ENCODE results near the gene PUM2.

Gene PUM2

DNA sequence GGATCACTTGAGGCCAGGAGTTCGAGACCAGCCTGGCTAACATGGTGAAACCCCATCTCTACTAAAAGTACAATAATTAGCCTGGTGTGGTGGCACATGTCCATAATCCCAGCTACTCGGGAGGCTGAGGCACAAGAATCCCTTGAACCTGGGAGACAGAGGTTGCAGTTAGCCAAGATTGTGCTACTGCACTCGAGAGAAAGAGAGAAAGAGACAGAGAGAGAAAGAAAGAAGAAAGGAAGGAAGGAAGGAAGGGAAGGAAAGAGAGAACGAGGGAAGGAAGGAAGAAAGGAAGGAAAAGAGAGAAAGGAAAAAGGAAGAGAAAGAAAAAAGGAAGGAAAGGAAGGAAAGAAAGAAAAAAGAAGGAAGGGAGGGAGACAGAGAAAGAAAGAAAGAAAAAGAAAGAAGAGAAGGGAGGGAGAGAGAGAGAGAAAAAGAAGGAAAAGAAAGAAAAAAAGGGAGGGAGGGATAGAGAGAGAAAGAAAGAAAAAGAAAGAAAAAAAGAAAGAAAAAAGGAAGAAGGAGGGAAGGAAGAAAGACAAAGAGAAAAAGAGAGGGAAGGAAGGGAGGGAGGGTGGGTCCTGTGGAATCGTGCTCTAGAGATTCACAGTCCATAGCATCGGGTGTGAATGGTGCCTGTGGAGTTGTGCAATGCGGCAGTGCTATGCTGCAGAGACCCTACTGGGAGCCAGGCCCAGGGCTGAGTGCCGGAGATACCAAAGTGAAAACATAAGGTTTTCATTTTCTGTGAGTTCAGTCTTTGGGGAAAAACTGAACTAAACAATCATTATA lies 121.1 kb downstream of the PUM2 start:
- no peak for DNase-seq

DNA sequence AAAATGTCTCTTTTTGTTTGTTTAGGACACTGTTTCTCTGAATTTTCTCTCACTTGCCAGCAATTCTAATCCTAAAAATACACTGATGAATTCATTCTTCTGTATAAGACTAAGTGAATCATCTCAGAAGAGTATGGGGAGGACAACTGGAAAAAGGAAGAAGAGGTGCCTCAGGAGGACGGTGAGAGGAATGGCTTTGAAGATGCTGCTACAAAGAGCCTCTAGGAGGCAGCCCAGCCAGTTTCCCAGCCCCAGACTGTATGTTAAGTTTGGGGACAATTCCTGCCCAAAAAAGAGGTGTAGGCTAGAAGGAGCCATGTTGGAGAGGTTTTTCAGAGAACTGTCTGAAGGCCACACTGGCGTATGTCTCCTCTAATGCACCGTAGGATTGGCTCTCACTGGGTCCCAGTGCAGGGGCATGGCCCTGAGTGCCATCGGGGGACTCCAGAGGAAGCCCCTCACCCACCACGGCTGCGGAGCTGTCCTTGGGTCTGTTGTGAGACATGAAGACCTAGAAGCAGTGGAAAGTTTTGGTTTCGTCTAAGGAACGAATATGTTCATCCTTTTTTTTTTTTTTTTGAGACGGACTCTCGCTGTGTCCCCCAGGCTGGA lies 122.6 kb downstream of the PUM2 start:
- DNase-seq: no peak

DNA sequence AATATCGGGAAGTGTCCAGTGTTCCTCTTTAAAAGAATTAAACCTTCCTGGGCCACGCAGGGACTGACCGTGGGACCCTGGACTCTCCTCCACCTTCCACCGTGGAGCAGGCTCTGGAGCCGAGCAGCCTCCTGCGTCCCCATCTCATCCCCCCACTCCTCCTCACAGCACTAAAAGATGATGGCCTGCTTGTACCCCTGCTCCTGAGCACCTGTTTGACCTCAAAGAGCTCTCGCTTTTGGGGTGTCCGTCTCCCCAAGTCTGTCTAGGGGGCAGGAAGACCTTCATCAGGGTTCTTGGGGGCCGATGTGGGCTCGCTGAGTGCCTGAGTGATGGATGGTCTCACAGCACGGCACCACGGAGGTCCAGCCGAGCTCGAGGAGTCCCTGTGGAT lies 124.5 kb downstream of the PUM2 start:
- no peak for DNase-seq

DNA sequence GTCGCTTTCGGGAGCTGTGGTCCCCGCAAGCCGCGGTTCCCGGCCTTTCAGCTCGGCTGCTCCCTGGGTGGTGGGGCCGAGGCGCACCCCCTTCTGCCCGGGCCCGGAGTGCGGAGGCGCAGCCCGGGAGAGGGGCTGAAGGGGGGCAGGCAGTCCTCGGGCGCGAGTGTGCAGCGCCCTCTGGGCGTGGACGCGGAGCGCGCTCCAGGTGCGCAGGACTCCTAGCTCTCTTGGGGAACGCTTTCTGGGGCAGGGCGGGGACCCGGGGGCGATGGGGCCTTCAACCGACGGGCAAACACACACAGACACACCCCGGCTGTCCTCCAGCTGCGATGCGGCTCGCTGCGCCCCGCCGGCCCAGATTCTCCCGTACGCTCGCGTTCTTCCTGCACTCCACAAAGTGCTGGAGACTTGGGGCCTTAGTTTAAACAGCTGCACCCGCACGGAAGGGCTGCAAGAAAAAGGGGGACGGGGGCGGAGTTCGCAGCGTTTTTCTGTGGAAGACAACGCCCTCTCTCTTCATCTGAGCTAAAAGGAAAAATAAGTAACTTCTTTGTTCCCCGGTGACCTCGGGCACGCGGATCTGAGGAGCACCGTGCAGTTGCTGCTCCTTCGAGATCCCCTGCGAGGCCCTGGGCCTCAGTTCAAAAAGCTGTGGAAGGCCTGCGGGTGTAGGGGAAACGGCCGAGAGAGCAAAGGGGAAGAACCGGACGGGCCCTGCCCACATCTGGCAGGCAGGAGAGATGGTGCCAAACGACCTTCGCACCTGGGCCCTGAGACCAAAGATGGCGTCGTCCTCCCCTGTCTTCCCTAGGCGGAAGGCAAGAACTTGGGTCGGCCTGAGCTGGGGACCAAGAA lies 125.1 kb downstream of the PUM2 start:
- no peak for DNase-seq

DNA sequence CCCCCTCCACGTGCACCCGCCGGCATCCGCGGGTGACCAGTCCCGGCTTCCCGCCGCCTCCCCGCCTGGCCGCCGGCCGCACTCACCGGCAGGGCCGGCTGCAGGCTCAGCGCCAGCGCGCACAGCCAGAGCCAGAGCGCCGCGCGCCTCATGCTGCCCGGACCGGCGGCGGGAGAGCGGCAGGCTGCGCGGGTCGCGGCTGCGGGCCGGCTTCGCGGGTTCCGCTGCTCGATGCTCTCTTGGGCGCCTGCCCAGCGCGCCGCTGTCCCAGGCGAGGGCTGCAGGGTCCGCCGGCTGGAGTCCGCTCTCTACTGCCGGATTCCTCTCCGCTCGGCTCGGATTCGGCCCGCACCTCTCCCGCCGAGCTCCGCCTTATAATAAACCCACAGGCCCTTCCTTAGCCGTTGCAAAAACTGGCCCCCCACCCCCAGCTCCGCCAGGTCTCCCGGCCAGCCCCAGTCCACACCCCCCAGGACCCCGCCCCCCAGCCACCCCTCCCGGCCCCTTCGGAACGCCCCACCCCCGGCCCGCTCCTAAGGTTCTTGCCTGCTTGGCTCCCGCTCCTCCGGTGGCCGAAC lies 125.8 kb downstream of the PUM2 start, which contains the start of gene SDC1:
Gene SDC1 (minus strand): TSS at position 415 of the 578 bp plus-strand sequence. CDS start 263 bp downstream, at position 152.
- no peak for DNase-seq

DNA sequence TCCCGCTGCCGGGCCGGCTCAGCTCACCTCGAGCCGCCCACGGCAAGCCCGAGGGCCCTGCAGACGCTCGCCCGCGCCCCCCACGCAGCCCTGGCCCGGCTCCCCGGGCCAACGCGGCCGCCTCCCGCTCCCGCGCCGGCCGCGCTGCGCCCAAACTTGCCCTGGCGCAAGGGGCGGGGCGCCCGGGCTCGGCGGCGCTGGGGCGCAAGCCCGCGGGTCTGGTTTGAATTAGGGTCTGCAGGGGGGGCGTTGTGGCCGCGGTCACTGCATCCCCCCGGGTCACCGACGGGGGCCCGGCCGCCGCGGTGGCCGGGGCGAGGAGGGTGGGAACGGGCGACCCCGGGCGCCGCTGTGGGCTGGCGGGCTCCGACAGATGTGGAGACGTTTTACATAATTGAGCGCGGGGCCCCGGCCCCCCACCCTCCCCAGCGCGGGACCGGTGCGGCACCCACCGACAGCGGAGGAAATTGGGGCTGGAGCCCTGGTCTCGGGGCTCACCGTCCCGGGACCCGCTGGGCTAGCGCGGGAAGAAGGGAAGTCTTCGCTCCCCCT lies 126.4 kb downstream of the PUM2 start:
- DNase-seq: no peak

DNA sequence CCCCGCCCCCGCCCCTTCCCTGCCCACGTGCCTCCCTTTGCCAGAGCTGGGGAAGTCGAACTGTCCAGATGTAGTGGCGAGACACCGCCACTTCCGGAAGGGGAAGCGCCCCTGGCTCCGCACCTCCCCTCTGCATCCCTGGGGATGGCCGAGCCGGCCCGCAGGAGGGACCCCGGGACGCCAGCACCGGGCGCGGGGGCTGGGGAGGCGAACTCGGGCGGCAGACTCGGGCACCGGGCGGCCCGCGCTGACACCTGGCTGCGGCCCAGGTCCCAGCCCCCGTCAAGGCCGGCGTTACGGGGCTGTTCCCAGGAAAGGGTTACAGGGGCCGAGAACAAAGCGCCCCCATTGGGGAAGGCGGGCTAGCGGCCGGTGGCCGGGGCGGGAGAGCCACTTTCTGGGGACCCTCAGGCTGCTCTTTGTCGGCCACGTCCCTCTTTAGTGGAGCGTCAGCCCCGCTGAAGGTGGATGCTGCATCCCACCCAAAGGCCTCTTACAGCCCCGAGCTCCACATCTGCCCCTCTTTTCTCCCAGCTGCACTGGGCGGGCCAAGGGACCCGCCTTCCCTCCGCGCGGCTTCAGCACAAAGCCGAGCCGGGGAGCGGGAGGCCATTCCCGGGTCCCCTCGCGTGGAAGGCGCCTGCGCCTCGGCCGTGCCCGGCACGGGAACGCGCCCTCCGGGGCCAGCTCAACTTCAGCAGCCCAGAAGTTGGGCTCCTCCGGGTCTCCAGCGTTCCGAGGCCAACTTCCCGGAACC lies 127.1 kb downstream of the PUM2 start:
- DNase-seq: no peak

DNA sequence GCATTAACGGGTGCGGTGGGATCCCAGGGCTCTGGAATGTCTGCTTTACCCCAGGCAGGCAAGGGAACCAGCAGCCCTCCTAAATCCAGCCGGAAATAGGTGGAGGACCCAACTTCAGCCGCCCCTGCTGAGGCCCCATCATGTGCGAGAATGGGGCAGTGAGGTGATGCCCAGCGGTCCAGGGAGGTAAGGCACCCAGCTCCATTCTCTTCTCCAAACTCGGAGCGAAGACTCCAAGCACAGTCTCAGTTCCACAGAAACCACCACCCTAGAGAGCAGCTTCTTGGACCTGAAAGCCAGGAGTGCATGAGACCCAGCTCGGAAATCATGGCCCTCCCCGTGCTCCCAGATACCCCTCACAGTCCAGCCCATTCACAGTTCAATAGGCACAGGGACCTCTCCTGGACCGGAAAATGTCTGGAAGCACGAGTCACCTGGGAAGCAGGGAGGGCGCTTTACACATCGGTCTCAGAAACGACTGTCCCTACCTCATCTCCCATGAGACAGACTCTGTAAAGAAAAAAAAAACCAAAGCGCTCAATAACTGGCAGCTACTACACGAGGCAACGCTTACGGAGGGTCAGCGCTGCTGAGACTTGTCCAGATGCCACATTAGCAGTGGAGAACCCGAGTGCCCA lies 127.8 kb downstream of the PUM2 start:
- no peak for DNase-seq

DNA sequence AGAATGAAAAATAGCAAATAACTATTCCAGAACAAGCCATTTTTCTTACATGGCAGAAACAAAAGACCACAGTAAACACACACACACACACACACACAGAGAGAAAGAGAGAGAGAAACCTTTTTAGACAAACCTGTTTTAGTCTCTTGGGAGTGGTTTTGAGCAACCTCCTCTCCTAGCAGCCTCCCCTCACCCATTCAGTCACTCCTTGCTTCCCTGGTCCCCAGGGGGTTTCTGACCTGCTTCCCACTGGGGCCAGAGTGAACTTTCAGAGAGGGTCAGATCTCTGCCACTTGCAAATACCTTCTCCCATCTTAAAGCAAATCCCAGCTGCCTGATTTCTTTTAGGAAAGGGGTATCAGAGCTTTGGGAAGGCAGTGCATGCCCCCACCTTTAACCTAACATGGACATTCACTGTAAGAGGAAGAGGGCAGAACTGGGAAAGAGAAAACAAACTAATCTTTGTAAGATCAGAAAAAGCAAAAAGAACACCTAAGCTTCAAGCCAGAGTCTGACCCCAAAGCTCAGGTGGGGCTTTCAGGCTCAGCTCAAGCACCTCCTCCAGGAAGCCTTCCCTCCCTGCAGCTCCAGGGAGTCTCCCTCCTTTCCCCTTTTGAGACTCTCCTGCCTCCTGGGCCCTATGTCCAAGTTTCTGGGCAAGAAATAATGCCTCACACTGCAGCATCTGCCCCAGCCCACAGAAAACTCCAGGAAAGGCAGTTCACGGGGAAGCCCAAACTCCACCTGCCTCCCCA lies 128.5 kb downstream of the PUM2 start:
- no peak for DNase-seq

DNA sequence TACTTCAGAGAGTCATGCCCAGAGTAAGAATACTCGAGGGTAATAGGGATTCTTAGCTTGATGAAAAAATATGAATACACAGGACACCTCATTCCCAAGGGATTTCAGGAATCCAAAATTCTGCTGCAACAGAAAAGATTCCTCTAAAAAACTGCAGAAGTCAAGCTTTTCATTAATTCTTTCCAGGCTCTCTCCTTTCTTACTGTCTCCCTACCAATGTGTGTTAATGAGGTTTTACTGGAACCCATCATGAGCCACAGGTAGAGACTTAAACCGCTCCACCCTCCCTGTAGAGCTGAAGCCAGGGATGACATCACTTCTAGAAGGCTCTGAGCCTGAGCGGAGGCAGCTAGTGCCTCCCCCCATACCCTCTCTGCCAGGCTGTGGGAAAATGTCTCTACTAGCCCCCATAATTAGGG lies 129.1 kb downstream of the PUM2 start:
- DNase-seq: no peak

DNA sequence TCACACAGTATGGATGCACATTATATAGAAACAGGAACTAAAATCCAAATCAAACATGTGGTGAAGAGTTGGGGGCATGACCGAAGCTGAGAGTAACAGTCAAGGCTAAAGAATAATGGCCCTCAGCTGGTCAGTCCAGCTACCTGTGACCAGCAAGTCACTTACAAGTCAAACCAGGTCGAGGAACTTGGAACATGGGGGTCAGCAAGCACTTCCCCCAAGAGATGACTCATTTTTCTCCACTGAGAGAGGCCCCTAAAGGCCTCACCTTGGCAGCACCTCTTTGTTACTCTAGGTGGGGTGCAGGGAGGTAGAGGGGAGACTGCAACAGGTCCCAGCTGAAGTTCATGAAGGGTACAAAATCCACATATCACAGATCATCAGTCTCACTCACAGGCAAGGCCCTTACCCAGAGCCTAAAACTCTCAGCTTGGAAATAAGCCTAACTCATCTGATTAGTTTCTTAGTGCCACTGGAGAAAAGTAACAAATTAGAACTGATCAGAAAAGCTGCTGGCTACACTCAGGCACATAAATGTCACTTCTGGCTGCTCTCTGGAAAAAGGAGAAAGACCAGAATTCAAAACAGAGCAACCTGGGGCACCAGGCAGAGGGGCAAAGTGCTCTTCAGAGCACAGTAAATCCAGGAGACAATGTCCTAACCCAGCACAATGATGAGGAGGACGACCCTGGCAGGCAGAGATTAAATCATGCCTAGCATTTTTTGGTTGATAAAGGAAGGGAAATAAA lies 129.7 kb downstream of the PUM2 start:
- no peak for DNase-seq

DNA sequence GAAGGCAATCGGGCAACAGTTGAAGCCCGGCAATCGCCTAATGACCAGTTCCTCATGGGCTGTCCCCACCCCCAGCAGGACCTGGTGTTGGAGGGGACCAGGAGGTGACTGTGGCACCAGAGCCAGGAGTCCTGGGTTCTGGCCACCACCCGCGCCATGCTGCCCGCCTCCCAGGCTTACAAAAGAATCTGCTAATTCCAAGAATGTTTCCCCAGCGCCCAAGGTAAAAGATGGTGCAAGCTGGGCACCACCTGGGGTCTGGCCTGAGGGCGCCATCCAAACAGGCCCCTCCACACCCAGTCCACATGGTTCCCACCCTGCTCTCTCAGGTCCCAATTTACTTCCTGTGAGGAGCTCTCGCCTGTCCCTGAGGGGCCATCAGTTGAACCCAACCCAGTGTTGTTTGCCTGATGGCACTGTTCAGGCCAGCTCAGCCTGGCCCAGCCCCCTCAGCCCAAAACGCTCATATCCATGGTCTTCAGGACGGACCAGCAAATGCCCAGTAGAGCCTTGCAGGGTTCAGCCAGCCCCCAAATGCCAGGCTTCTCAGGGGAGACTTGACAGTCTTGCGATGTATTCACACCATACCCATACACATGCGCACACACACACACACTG lies 130.8 kb downstream of the PUM2 start:
- no peak for DNase-seq

DNA sequence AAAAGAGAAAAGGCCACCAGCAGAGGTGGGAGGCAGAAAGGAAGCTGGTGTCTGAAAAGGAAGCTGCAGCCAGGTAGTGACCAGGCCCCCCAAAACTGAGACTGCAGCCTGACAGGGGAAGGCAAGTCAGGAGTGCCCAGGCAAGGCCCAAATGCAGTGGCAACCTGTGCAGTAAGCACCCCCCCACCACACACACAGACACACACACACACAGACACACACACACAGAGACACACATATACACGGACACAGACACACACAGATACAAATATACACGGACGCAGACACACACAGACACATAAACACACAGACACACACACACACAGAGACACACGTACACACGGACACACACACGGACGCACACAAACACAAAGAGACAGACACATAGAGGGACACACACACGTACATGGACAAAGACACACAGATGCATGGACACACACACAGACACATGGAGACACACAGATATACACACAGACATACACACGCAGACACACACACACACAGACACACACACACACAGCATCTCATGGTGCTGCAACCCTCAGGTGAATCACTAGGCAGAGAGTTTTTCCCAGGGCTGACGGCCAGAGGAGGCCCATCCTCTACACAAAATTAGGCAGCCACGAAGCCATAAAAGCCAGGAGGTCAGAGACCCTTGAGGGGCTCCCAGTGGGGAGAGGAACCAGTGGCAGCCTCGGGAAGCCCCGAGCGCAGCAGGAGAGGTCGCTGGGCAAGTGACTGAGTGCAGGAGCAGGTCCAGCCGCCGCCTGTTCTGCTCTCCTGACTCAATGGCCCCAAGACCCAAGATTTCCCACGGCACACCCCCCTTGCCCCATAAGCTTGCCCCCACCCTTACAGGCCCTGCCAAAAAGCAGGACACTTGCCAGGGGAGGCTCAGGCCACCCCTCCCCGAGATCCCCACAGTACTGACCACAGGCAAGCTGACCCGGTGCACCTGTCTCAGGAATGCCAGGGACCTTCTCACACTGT lies 132.0 kb downstream of the PUM2 start:
- DNase-seq: no peak

DNA sequence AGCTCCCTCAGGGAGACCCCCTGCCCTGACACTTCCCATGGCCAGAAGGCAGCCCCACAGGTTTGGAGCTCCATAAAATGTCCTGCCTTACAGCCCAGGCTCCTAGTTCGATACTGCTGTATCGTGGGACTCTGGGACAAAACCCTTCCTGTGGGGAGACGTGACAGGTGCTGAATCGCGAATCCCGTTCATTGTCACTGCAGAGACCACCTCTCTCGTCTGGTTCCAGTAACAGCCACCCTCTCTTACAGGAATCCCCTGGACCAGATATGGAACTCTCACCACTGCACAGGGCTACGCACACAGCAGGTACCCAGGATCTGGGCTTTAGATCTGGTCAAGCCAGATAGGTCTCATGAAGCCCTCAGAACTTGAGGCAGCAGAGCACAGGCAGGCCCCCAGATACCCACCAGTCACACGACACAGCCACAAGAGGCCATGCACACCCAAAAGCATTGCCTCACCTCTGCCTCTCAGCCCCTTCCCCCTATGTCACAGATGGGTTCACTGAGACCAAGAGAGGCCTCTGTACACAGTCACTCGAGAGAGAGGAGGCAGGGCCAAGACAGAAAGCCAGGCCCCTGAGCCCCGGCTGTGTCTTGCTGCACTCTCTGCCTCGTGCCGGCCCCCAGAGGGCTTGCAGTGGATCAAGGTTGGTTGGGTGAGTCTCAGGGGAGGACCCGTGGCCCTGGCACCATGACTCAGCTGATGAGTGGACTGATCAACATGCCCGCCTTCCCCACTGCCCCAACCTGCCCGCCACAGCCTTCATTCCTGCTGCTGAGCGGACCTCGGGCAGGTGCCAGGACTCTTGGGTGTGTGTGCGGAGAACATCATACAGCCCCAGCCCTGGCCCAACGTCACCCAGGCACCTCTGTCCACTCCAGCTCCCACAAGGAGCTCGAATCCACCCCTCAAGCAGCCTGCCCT lies 133.3 kb downstream of the PUM2 start:
- no peak for DNase-seq

DNA sequence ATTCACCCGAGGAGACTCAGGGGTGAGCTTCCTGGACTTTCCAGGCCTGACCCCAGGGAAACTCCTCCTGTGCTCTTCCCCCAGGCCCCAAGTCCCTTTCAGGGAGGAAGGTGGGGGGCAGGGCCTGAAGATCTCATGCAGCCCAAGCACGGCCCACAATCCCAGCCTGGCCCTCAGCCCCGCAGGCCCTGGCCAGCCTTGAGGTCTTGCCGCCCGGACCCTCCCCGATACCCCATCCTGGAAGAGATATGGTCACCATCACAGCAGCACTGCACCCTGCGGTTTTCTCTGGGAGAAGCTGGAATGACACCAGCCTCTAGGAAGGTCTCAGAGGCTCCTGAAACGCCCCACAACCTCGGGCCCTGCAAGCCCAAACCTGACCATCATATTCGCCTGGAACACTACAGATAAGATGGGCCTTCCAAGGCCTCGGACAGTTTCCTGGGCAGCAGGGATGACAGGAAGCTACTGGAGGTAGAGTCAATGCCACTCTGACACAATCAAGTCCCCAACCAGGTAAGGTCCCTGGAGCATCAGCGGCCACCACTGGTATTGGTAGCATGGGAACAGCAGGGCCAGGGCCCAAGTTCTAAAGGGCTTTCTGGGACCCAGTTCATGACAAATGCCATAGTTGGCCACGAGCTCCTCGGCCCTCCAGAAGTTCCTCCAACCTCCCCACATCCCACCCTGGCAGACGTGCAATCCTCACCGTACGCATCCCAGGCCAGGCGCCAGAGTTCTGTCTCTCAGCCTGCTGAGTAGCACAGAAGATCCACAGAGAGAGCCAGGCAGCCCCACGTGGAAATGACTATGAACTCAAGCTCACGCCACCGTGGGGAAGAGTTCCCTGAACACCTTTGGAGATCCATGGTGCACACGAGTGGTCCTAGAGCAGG lies 134.3 kb downstream of the PUM2 start:
- DNase-seq: no peak

Measured in NCI-H2081 treated with DMSO at 0.1 percent for 48 hours (cell line).